Measurements from ENCODE around the gene SCN4A.
"Not testable (repeated sequence)": the region's sequence is repeated elsewhere in the genome, so short reads cannot be mapped to it uniquely, and the experiment has no call there.

The SCN4A gene

DNA sequence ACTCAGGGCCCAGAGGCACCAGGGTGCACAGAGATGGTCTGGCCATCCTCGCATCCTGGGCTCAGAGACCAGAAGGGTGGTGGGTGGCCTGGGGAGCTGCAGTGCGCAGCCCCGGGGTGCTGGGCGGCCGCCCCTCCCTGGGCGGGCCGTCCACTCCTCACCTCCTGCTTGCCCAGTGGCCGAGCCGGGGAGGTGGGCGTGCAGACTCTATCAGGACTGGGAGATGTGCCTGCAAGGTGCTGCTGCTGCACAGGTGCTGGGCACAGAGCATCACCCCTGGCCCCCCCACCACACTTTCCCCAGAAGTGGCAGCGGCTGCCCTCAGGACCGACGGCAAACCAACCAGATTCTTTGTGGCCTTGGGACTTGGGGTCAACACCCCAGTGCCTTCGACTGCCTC is at the start of gene SCN4A:
Gene SCN4A, minus strand, starts transcription at position 123 of the 400 bp plus-strand sequence. Its CDS starts 77 bp downstream, at position 46.
- no peak for DNase-seq

DNA sequence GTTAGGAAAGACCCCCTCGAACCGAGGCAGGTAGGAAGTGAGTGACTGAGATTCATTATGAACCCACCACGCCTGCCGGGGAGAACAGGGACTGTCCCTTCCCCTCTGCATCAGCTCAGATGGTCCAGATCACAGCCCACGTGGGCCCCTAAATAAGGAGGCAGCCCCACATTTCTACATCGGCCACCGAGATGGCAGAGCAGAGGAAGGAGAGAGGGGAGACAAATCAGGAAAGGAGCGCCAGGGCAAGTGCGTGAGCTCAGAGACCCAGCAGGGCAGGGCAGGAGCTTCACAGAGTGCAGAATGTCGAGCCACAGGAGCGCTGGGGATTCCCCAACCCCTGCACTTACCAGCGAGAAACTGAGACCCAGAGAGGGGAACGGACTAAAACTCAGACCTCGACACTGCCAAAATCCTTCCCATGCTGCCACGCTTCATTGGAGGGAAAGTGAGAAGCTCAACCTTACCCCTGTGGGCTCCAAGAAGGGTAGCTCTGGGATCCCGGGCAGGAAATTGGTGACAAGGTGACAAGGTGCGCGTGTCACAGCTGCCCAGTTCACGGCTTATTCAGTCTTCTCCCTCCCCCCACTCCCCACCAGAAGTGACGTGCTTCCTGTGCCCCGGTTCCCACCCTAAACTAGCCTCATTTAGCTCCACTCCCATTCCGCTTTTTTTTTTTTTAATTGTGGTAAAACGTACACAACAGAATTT is 47.5 kb upstream of the SCN4A start, which contains the start of gene ICAM2:
Gene ICAM2, minus strand, starts transcription at position 578 of the 711 bp plus-strand sequence. CDS start 13,942 bp downstream, outside the sequence.
- DNase-seq: no peak

GRCh38 chr17:64019551-64019961 is 46.8 kb upstream of the SCN4A start:
- not testable (repeated sequence) for DNase-seq

GRCh38 chr17:64017381-64017980 is 44.8 kb upstream of the SCN4A start:
- DNase-seq: no peak

GRCh38 chr17:64016974-64017373 is 44.3 kb upstream of the SCN4A start:
- no peak for DNase-seq

DNA sequence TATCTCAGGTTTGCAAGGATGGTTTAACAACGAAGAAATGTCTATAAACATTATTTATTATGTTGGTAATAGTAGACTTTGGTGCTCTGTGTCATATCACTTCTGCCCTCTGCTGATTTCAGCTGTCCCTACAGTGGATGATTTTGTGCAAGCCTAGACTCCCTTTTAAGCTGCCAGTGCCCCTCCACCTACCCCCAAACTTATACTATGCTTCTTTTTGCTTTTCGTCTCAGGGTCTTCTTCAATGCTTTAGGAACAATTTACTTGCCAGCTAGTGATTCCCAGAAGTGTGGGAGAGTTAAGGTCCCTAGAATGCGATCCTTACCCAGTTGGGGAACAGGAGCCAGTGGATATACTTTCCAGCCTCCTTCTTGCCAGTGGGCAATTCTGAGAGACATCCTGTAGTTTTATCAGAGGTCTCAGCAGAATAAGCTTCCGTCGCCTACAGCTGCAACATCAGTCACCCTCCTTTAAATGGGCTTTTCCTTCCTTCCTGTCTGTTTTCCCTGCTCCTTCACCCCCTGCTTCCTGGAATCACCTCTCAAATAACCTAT is 43.6 kb upstream of the SCN4A start:
- DNase-seq: no peak

GRCh38 chr17:64015447-64015846 is 42.7 kb upstream of the SCN4A start:
- DNase-seq: no peak

DNA sequence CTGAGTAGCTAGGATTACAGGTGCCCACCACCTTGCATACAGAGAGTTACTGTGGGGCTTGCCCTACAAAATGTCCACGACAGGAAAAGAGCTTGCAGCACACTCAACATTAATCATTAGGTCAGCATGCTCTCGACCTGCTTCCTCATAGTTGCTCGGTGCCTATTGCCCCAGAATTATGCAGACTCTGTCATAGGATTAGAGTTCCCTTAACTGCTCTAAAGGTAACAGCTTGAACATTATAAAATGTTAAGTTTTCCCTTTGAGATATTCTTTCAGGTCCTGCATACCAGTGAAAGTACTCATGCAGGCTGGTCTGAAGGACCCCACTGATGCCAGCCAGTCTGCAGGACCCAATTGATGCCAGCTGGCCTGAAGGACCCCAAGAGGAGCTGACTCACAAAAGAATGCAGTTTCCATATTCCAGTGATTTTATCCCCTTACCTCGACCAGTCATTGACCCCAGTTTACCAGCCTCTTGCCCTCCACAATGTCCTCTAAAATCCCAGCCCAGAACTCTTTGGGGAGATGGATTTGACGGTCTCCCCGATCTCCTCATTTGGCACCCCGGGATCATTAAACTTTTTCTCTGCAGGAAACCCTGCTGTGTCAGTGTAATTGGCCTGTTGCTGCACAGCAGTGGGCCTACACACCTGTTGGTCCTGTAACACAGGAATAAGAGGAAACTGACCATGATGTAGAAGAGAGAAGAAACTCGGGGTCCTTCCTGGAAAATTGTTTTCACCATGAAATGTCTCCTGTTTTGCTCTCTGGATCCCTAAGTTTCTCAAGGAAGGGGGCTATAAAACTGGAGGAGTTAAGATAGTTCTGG is 37.1 kb upstream of the SCN4A start:
- DNase-seq: no peak

DNA sequence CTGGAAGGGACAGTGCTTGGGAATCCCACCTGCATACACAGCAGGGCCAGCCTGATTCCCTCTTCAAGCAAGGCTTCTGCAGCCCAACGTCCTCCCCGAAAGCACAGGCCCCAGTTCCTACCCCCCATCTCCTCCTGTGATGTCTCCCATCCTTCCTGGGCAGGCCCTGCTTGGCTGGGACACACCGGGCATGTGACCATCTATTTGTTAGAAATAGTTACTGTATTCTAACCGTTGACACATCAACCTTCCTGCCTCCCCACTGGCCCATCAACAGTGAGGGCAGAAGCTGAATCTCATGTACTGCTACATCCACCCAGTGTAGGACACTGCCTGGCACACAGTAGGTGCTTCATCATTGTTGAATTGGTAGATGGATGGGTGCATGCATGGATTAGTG is 36.1 kb upstream of the SCN4A start:
- no peak for DNase-seq

DNA sequence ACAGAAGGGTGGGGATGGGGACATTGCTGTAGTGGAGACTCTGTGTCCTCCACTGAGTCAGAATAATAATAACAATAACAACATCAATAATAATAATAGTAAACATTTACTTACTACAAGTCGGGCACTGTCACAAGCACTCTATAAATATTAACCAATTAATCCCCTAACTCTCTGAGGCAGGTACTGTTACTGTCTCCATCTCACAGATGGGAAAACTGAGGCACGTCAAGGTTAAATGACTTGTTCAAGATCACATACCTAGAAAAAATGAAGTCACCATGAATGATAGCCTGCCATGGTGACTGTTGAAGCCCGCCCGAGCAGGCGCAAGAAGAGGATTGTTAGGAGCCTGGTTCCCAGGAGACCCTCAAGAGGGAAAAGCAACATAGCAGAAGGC is 35.6 kb upstream of the SCN4A start:
- no peak for DNase-seq

GRCh38 chr17:64007838-64008282 is 35.1 kb upstream of the SCN4A start:
- DNase-seq: no peak

- DNase-seq: not testable (repeated sequence)
These were observed 34.5 kb upstream of the SCN4A start for GRCh38 chr17:64007089-64007837.

- DNase-seq: no peak
These were observed 33.8 kb upstream of the SCN4A start for GRCh38 chr17:64006361-64007088.

DNA sequence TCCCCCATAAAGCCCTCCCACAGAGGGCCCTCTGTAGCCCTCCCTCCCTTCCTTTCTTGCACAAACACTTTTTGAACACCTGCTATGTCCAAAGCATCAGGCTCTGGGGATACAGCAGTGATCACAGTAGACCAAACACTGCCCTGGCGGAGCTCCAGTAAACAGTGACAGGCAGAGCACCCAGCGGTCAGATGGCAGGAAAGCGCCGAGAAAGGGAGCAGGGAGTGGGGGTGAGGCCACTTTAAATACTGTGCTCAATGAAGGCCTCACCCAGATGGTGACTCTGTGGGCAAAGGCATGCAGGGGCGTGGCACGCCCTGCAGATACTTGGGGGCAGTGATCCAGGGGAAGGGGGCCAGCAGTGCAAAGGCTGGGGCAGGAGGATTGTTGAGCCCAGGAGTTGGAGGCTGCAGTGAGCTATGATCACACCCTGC is 33.0 kb upstream of the SCN4A start:
- peak; percentile 83 to 95 for DNase-seq

GRCh38 chr17:64004903-64005733 is 32.4 kb upstream of the SCN4A start:
- no peak for DNase-seq

GRCh38 chr17:64004218-64004770 is 31.6 kb upstream of the SCN4A start:
- no peak for DNase-seq

DNA sequence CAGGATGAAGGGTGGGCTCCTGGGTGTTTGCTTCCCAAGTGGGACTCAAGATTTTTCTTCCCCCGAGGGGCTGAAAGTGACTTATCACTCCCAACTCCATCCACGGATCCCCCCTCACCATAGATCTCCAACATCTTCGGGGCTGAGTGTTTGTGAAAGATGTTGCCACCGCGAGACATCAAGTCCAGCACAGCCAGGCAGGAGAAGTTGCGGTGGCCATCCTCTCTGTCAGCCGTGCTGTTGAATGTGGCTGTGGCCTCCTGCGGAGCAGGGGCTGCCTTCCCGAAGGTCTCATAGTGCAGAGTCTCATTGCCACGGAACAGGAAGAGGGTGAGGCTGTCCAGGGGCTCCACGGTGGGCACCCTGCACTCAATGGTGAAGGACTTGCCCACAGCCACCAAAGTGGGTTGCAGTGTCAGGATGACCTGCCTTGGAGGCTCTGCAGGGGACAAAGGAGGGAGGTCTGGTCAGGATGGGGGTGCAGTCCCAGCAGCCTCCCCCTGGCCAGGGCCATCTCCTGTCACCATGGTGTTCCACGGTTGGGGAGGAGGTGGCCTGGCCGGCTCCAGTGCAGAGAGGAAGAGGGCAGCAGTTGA is 30.9 kb upstream of the SCN4A start:
- DNase-seq: no peak

DNA sequence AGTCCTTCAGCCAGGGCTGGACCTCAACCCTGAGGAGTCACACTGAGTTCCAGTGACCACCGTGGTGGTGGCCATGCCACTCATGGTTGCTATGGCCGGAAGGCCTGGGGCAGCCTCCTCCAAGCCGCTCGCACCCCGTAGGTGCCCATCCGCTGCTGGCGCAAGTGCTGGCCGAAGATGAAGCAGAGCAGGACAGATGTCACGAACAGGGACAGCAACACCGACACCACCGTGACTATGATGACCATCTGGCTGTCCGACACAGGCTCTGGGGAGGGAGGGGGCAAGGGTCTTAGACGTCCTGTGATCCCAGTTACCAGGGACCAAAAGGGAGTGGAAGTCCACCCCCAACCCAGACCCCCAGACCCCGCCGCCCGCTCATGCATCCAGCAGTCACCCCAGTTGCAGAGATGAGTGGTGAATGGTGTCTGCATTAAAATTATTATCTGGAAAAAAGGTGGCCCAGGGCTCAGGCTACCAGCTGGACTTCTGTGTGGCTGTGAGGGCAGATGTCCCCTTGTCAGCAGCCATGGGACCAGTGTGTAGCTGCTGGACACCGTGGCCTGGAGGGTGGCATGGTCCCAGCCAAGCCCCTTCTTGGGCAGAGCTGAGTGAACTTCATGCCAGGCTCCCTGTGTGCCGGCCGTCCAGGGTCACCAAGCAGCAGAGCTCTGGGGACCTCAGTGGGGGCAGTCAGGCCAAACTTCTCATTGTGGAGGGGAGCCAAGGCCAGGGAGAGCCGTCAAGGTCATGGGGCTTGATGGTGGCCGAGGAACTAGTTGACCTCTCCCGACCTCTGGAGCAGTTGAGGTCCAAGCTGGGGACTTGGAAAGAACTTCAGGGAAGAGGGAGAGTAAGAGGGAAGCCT is 30.2 kb upstream of the SCN4A start:
- DNase-seq: no peak

Measured in NCI-H2081 (cell line).